Endothelial cell of umbilical vein (primary cell): ENCODE measurements around the gene CST3. TPM values are rescaled to one million over a fixed set of nuclear protein-coding genes. Genes with fewer than 3 reads are reported as not detected.

ENCODE experiments used
- BruUV-seq: library from RNA; stranded (reverse); fragments of 400-500 nt; replicated peaks from 2 replicates; lab custom pipeline; 2021; lab: Mats Ljungman, UMichigan
- CTCF ChIA-PET: fragments of 300-600, 350-600 bp; sonication (Branson Sonifier 250); formaldehyde crosslinking; loops from one replicate; lab custom pipeline; 2021; ENCODE audit warnings: antibody characterized with exemption, inconsistent platforms; lab: Charles Lee
- POLR2A ChIA-PET: fragments of 300-600, 350-600 bp; sonication (Branson Sonifier 250); formaldehyde crosslinking; loops from one replicate; lab custom pipeline; 2021; ENCODE audit warnings: antibody characterized with exemption, inconsistent platforms; lab: Charles Lee
- DNase-seq: peaks from one replicate; pipeline ENCODE4 v3.0.0-alpha.2; 2011; ENCODE audit warnings: low read depth, low spot score
- FAIRE-seq: peaks from 2 replicates; lab custom pipeline; 2011; peaks lifted over from hg19 to GRCh38; lab: Jason Lieb, UNC
- H2AFZ ChIP-seq: 2 replicates; pipeline ENCODE4 v1.6.0; 2012; ENCODE audit warnings: low read depth, low read length, control low read depth, inconsistent platforms
- H3K27ac ChIP-seq: 2 replicates; pipeline ENCODE4 v1.5.1; 2011; ENCODE audit warnings: low read depth, mild to moderate bottlenecking, control low read depth, low read length, moderate library complexity; ENCODE audit not compliant: insufficient read depth
- H3K27me3 ChIP-seq, 2 experiments: 2 replicates each; pipeline versions ENCODE4 v1.6.0 to v1.6.1; 2011; ENCODE audit warnings: low read length in 2 of 2, mixed read lengths in 1 of 2; ENCODE audit not compliant: control insufficient read depth in 2 of 2, insufficient read depth in 2 of 2
- H3K36me3 ChIP-seq, 2 experiments: 2 replicates in 1 of 2; 3 replicates in 1 of 2; pipeline ENCODE4 v1.5.1; 2011; ENCODE audit warnings: low read length in 2 of 2, mild to moderate bottlenecking in 1 of 2, moderate library complexity in 1 of 2; ENCODE audit not compliant: control insufficient read depth in 2 of 2, insufficient read depth in 2 of 2; ENCODE audit errors: extremely low read depth in 1 of 2
- H3K4me1 ChIP-seq: 3 replicates; pipeline ENCODE4 v1.5.1; 2011; ENCODE audit warnings: mild to moderate bottlenecking, low read length; ENCODE audit not compliant: control insufficient read depth, insufficient read depth; ENCODE audit errors: extremely low read depth
- H3K4me2 ChIP-seq: 2 replicates; pipeline ENCODE4 v1.6.1; 2011; ENCODE audit warnings: low read length, control low read depth, mixed read lengths; ENCODE audit not compliant: insufficient read depth
- H3K4me3 ChIP-seq, 3 experiments: fragments of 200-600 bp in 1 of 3; sonication (generic), shearing (Covaris generic) in 1 of 3; replicated peaks in 1 of 3; 2 replicates each; pipeline ENCODE4 v1.5.1; 2011 to 2016; ENCODE audit warnings: control low read depth in 3 of 3, low read length in 3 of 3, mild to moderate bottlenecking in 2 of 3, inconsistent platforms in 1 of 3, low read depth in 1 of 3, moderate library complexity in 1 of 3; ENCODE audit not compliant: insufficient read depth in 1 of 3
- H3K79me2 ChIP-seq: 2 replicates; pipeline ENCODE4 v1.6.0; 2012; ENCODE audit warnings: low read length, inconsistent platforms; ENCODE audit not compliant: control insufficient read depth, insufficient read depth
- H3K9ac ChIP-seq: replicated peaks from 2 replicates; pipeline ENCODE3; 2011; ENCODE audit warnings: low read length, control low read depth; ENCODE audit not compliant: insufficient read depth; ENCODE audit errors: extremely low read depth
- H3K9me1 ChIP-seq: replicated peaks from 3 replicates; pipeline ENCODE4 v1.6.0; 2011; ENCODE audit warnings: mild to moderate bottlenecking, low read length; ENCODE audit not compliant: control insufficient read depth, insufficient read depth; ENCODE audit errors: extremely low read depth
- H3K9me3 ChIP-seq: replicated peaks from 2 replicates; pipeline ENCODE4 v1.5.1; 2012; ENCODE audit warnings: low read length, inconsistent platforms; ENCODE audit not compliant: control insufficient read depth, insufficient read depth
- H4K20me1 ChIP-seq: replicated peaks from 2 replicates; pipeline ENCODE3; 2011; ENCODE audit warnings: mild to moderate bottlenecking, low read length; ENCODE audit not compliant: control insufficient read depth, insufficient read depth; ENCODE audit errors: extremely low read depth
- EZH2 ChIP-seq: IDR thresholded peaks from 2 replicates; pipeline ENCODE4 v1.6.1; 2012; ENCODE audit warnings: borderline replicate concordance, low read depth, mild to moderate bottlenecking, moderate library complexity, low read length, inconsistent platforms; ENCODE audit not compliant: severe bottlenecking
- FOS ChIP-seq: IDR thresholded peaks from 2 replicates; pipeline ENCODE4 v1.6.1; 2011; ENCODE audit warnings: mild to moderate bottlenecking, low read length, moderate library complexity, borderline replicate concordance; ENCODE audit not compliant: insufficient read depth
- GATA2 ChIP-seq: IDR thresholded peaks from 2 replicates; pipeline ENCODE4 v1.7.0; 2011; ENCODE audit warnings: low read depth, mild to moderate bottlenecking, moderate library complexity, mixed read lengths, low read length; ENCODE audit not compliant: insufficient read length, insufficient read depth
- JUN ChIP-seq: IDR thresholded peaks from 2 replicates; pipeline ENCODE4 v1.6.1; 2011; ENCODE audit warnings: borderline replicate concordance, low read depth; ENCODE audit not compliant: insufficient read length, insufficient read depth
- MYC ChIP-seq: IDR thresholded peaks from one replicate; pipeline ENCODE4 v1.6.1; 2011; ENCODE audit warnings: mild to moderate bottlenecking, low read depth, low read length
- POLR2A ChIP-seq: IDR thresholded peaks from 2 replicates; pipeline ENCODE4 v1.6.1; 2012; ENCODE audit warnings: low read depth, mild to moderate bottlenecking, control low read depth, low read length
- POLR2AphosphoS5 ChIP-seq: IDR thresholded peaks from 2 replicates; pipeline ENCODE4 v1.6.1; 2012; ENCODE audit warnings: low read depth, mild to moderate bottlenecking, control low read depth, low read length, moderate library complexity; ENCODE audit not compliant: insufficient read depth
- dilution Hi-C: fragments of 300-500 bp; cut with MboI; formaldehyde crosslinking; loops from one replicate; pipeline ENCODE4 v1.15.0; 2019; ENCODE audit warnings: low sequenced_read_pairs; ENCODE audit not compliant: extremely low pct_ligation_motif_present
- intact Hi-C: fragments of 100-400 bp; cut with micrococcal nuclease; formaldehyde crosslinking; loops from one replicate; pipeline ENCODE4 v1.10.0; 2022
- polyA plus RNA-seq, 4 experiments: library from polyadenylated mRNA; depleted of rRNA in 3 of 4; stranded (reverse) in 3 of 4; unstranded in 1 of 4; fragments of >200 nt; gene quantifications; 2 replicates each; pipeline versions ENCODE4 v1.2.1 to v1.2.3, GENCODE V29; 2011 to 2012; ENCODE audit warnings: missing spikeins in 1 of 4
- total RNA-seq: library from RNA; stranded (reverse); gene quantifications from 2 replicates; pipeline ENCODE4 v1.2.3, GENCODE V29; 2021
- TF ChIP-seq, protein P1 (sequence below): IDR thresholded peaks from 2 replicates; pipeline ENCODE4 v1.6.1; 2011; ENCODE audit not compliant: insufficient read depth, insufficient read length

CST3 gene
- total and polyA plus RNA-seq, 2 donors (not counting 3 experiments of a cell fraction or from before 2014, with no cell fraction given), result 251 to 479 TPM

DNA sequence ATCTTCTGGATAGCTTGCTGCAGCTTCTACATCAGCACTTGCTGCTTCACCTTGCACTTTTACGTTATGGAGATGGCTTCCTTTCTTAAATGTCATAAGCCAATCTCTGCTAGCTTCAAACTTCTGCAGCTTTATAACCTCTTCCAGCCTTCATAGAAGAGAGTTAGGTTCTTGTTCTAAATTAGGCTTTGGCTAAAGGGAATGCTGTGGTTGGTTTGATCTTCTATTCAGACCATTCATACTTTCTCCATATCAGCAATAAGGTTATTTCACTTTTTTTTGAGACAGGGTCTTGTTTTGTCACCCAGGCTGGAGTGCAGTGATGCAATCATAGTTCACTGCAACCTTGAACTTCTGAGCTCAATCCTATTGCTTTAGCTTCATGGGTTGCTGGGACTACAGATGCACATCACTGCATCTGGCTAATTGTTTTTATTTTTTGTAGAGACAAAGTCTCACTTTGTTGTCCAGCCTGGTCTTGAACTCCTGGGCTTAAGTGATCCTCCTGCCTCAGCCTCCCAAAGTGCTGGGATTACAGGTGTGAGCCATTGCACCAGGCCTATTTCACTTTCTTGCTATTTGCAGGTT lies 12.2 kb upstream of the CST3 start:
- dilution Hi-C loops, result no loop called here

DNA sequence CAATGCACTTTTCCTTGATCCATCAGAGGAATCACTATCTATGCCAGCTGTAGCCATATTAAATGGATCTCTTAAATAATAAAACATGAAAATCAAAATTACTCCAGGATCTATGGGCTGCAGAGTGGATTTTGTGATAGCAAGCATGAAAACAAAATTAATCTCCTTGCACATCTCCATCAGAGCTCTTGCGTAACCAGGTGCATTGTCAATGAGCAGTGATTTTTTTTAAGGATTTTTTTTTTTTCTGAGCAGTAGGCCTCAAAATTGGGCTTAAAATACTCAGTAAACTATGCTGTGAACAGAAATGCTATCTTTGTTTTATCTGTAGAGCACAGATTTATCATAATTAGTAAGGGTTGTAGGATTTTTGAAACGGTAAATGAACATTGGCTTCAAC lies 11.5 kb upstream of the CST3 start:
- Histone ChIP-seq H3K9me1 (no peaks in the 10 kb centered on the region), H3K4me3 (no peak overlapping the region), H3K4me2 (no peak overlapping the region), H3K27me3 (no peaks in the 10 kb centered on the region), H2AFZ (no peak overlapping the region), H3K9ac (no peak overlapping the region), H3K9me3 (no peaks in the 10 kb centered on the region), H4K20me1 (no peaks in the 10 kb centered on the region), H3K79me2 (no peaks in the 10 kb centered on the region), H3K27ac (no peak overlapping the region), H3K4me1 (peaks cover 2% of the 10 kb centered on the region), H3K36me3 (no peaks in the 10 kb centered on the region)
- dilution Hi-C loops (no loop called here), intact Hi-C loops (no loop called here)
- CTCF ChIA-PET, result interaction anchor here (1.0 to 2.7 kb wide), 2 partner anchors 11 to 13 kb away, joined by 5 to 10 read pairs; partner anchors contain the start of gene CST3
- no peak for DNase-seq
- no TSS peak for BruUV-seq
- POLR2A ChIA-PET, result no interaction called here
- no peak for TF ChIP-seq EZH2
- TF ChIP-seq GATA2, result no peak
- TF ChIP-seq, protein P1, sequence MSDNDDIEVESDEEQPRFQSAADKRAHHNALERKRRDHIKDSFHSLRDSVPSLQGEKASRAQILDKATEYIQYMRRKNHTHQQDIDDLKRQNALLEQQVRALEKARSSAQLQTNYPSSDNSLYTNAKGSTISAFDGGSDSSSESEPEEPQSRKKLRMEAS, result no peak
- TF ChIP-seq JUN, result no peak
- FAIRE-seq, result no peak

More for the DNA sequence above, 12.2 kb upstream of the CST3 start:
- intact Hi-C loops, result no loop called here
- FAIRE-seq (no peak), DNase-seq (no peak)
- CTCF ChIA-PET, result interaction anchor here (1.0 to 2.7 kb wide), 2 partner anchors 12 to 13 kb away, joined by 5 to 10 read pairs; partner anchors contain the start of gene CST3
- Histone ChIP-seq H3K9me1 (no peaks in the 10 kb centered on the region), H3K36me3 (no peaks in the 10 kb centered on the region), H3K4me2 (no peak overlapping the region), H3K27me3 (no peaks in the 10 kb centered on the region), H2AFZ (no peak overlapping the region), H3K27ac (no peak overlapping the region), H4K20me1 (no peaks in the 10 kb centered on the region), H3K4me1 (peaks cover 2% of the 10 kb centered on the region), H3K4me3 (no peak overlapping the region), H3K9me3 (no peaks in the 10 kb centered on the region), H3K9ac (no peak overlapping the region), H3K79me2 (no peaks in the 10 kb centered on the region)
- no TSS peak for BruUV-seq
- TF ChIP-seq EZH2, result no peak
- TF ChIP-seq MYC, result no peak
- TF ChIP-seq, protein P1, result no peak
- TF ChIP-seq JUN, result no peak
- TF ChIP-seq POLR2AphosphoS5, result no peak
- no peak for TF ChIP-seq POLR2A
- TF ChIP-seq FOS, result no peak
- POLR2A ChIA-PET, result no interaction called here
